Measurements from ENCODE around the gene SPRY4. TPM values are rescaled to one million over a fixed set of nuclear protein-coding genes. Genes with fewer than 3 reads are reported as not detected.
A peak's percentile ranks its signal among the peaks of the same experiment; 100 is the strongest.
"Not testable (repeated sequence)": the region's sequence is repeated elsewhere in the genome, so short reads cannot be mapped to it uniquely, and the experiment has no call there.

Gene SPRY4
- total RNA-seq, 1 experiment from 2014 or later = 3.7 TPM

DNA sequence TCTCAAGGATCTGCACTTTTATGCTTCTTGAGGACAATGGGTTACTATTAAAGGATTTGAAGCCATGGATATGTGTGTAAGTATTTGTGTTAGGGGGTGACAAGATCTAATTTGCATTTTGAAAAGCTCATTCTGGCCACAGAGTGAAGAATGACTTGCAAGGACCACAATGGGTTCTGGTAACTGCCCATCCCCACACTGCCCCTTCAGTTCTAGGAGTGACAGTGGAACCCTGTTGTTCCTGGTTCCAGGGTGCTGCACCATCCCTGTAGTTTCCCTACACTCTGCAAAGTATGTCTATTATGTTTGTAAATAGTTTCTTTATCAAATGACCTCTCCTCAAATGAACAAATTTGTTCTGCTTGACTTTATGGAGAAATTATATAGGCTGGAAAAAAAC is 9.7 kb upstream of the SPRY4 start:
- no peak for DNase-seq (ENCODE audit: low read depth)

DNA sequence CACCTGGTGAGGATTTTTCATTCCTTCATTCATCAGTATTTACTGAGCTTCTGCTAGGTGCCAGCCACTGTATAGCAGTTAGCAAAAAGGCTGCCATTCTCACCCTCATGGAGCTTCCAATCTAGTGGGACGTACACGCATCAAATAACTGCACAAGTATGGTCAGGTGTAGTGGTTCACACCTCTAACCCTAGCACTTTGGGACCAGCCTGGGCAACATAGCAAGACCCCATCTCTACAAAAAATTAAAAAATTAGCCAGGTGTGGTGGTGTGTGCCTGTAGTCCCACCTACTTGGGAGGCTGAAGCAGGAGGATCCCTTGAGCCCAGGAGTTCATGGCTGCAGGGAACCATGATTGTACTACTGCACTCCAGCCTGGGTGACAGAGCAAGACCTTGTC is 8.9 kb upstream of the SPRY4 start:
- not testable (repeated sequence) for DNase-seq (ENCODE audit: low read depth)

DNA sequence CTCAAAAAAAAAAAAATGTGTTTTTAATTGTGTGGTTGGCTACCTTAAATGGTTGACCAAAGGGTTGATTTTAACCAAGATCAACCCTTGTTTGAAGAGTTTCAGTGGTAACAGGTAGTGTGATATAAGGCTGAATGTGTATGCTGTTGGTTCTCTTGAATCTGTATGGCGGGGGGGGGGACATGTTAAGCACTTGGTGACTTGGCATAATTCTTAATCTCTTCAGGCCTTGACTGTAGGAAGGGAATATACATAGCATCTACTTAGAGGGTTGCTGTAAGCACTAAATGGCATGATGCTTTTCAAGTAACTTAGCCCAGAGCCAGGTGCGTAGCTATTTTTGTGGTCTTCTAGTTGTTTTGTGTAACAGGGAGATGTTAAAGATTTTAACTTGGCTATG is 5.6 kb upstream of the SPRY4 start:
- DNase-seq (ENCODE audit: low read depth) = no peak

DNA sequence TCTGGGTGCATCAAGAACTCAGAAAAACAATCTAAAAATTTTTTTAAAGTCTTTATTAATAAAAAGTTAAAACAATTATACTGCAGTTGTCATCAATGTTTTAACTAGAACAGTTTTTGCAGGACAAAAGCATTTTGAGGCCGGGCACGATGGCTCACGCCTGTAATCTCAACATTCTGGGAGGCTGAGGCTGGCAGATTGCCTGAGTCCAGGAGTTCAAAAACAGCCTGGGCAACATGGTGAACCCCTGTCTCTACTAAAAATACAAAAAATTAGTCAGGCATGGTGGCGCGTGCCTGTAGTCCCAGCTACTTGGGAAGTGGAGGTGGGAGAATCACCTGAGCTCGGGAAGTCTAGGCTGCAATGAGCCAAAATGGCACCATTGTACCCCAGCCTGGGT is 5.2 kb upstream of the SPRY4 start:
- no peak for DNase-seq (ENCODE audit: low read depth)

DNA sequence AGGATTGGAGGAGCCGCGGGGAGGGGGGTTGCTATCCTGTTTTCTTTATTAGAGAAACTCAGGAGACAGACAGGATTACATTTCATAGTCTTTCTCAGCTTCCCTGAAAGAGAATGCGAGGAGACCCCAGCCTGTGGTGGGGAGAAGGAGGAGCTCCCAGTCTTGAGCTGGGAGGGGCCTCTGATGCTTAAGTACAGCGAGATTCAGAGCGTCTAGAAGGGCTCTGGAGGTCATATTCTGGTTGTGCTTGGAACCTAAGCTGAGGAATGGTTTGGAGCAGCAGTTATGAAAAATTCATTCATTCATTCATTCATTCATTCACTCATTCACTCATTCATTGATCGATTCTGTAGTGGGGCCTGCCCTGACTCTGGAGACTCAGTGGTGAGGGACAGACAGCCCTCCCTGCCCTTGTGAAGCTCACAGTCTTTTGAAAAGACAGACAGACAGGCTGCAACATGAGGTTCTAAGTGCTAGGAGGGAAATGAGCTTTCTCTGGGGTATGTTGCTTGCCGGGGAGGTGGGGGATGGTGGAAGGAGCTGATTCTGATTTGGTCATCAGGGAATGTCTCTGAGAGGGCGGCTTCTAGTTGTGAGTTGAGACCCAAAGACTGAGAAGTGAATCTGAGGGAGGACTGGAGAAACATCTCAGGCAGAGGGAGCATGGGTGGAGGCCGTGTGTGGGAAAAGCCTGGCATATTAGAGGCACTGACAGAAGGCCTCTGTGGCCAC is 2.5 kb upstream of the SPRY4 start:
- peak; percentile 73 for DNase-seq (ENCODE audit: low read depth)

- DNase-seq (ENCODE audit: low read depth) = no peak
Observed at GRCh38 chr5:142326480-142326938, 1.7 kb upstream of the SPRY4 start.

DNA sequence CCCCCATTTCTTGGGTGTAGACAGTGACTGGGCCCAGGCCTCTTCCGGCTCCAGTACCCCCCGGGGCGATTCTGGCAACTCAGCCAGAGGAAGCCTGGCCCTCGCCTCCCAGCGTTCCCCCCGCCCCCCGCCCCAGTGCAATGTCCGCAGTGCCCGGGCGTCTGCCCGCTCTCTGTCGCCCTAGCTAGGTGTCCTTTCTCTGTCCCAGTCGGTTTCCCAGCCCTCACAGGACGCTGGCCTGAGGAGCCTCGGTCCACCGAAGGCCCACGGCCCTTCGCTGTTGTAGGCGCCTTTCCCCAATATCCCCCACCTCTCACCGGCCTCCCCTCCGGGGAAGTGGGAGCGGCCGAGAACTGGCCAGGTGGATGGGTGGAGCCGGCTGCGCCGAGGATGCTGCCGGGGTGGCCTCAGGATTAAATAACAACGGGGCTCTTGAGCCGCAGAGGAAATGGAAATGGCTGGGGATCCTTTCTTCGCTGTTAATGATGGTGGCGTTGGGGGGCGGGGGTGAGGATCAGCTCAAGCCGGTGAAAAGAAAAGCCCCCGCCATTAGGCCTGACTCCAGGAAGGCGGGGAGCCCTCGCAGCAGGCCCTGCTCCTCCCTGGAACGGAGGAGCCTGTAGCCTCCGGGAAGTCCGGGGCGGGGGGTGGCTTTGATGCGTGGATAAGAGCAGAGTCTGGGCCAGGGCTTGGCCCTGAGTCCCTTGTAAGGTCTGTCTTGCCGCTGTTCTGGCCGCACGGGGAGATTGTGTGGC is 1.1 kb upstream of the SPRY4 start:
- peak; percentile 92 for DNase-seq (ENCODE audit: low read depth)

DNA sequence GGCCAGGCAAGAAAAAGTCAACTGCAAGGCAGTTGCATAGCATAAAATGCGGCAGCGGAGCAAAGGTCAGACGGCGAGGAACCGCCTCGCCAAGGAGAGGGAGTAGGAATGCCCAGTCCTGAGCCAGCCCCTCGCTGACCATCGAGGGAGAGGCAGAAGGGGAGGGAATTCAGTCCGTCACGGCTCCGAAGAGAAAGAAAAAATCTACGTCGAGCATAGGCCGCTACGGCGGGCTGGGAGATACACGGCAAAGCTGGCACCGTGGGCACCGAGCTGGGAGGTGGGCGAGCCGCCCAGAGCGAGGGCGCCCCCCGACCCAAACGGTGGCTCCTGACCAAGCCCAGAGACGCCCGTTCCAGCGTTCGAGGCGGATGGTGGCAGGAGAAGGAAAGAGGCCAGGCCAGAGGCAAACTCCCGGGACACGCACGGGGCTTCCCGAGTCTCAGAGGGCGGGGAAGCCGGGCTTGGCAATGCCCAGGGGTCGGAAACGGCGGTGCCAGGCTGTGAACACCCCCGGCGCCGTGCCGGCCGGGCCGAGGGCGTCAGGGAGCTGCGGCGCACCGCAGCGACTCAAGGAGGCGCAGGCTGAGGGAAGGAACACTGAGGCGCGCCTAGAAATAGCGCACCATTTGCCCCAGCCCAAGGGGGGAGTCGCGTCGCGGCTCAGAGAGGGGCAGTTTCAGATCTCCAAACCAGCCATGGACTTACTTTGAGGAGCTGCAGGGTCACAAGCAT is 518 bp downstream of the SPRY4 start:
- DNase-seq (ENCODE audit: low read depth) = peak; percentile 38

DNA sequence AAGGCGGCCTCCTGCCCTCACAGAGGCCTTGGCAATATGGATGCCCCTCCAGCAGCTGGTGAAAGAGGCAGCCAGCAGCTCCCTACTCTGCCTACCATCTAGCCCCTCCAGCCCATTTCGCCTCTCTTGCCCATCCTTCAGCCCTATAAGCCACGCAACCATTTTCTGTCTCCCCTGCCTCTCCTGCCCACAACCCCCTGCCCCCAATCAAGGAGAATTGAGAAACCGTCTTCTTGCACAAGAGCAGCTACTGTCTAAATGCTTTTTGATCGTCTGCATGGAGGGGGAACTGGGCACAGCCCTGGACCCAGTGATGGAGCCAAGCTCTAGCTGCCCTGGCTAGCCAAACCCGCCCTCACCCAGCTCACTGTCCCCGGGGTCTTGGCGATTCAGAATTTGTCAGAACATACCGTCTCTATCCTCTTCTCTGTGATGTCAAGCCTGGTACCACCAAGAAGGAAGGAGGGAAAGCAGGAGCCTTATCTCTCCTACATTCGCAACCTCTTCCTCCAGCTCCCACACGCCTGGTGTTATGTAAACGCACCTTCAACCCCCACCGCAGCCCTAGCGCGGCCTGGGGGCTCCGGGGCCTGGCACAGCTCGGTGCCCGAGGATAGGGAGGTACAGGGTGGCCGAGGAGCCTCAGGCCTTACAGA is 1.2 kb downstream of the SPRY4 start:
- no peak for DNase-seq (ENCODE audit: low read depth)

DNA sequence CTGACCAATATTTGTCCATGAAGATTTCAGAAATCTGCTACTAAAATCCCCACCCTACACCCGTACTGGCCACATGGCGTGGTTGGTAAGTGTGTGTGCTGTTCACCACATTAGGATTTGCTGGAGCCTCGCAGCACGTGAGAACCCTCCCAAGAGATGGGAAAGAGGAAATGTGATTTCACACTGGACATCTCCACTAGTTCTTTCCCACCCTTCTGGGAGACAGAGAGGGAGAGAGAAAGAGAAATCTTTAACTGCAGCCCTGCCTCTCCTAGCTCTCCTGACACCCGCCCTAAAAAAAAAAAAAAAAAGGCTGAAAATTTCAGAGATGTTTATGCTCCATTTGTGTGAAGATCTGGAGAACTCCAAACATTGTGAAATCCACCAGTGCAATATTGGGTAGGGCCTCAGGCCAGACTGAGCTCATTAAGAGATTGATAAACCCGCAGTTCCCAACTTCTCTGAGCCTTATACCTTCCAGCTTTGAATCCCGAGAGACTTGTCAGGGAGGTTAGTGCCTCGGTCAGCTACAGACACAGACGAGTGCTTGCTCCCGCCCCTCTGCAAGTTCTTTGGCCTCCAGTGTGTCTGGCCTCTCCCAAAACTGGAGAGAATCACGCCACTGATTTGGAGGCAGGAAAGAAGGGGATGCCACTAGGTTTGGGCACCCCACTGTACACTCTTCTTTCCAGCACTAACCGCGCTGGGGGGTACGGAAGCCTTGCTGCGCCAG is 1.9 kb downstream of the SPRY4 start:
- DNase-seq (ENCODE audit: low read depth) = peak; percentile 50

DNA sequence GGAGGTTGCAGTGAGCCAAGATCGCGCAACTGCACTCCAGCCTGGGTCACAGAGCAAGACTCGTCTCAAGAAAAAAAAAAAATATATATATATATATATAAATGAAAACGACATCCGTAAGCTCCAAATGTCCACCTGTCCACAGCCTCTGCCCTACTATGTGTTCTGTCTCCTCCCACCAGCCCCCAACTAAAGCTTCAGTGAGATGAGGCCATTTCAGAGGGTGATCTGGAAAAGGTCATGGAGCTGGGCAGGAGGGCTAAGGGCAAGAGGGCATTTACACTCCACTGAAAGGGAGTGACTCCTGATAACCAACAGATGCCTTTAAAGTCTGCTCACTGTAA is 2.4 kb downstream of the SPRY4 start:
- no peak for DNase-seq (ENCODE audit: low read depth)

GRCh38 chr5:142320851-142321560 is 3.8 kb downstream of the SPRY4 start:
- DNase-seq (ENCODE audit: low read depth) = no peak

DNA sequence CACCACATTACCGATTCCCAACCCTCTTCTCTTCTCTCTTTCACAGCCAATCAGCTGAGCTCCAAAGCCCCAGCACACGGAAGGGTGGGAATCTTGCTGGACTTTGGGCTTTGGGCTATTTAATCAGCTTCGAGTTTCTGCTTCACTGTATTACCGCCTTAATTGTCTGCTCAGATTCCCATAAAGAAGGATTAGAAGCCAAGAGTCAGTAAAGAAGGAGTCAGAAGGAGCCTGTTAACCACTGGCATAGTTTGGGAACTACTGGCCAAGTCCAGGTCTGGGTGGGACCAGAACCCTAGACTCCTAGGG is 4.4 kb downstream of the SPRY4 start:
- no peak for DNase-seq (ENCODE audit: low read depth)

GRCh38 chr5:142319560-142320429 is 5.0 kb downstream of the SPRY4 start:
- no peak for DNase-seq (ENCODE audit: low read depth)

GRCh38 chr5:142319105-142319504 is 5.7 kb downstream of the SPRY4 start:
- no peak for DNase-seq (ENCODE audit: low read depth)

- DNase-seq (ENCODE audit: low read depth) = no peak
Observed at GRCh38 chr5:142317753-142318152, 7.1 kb downstream of the SPRY4 start.

DNA sequence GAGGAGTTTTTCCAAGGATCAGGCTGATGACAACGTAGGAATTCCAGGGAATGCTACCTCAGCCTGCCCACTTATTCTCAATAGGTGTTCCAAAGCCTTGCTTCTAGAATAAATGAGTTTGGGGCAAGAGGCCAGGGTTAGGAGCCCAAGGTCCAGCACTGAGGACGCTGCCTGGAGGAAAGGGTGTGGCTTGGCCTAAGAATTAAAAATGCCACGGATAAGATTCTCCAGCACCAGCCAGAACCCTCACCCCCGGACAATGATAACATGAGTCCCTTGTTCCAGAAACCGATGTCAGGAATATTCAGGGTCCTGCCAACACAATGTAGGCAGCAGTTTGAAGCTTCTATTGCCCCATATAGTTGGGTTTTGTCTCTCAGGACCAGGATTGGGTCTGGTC is 7.6 kb downstream of the SPRY4 start:
- DNase-seq (ENCODE audit: low read depth) = no peak

GRCh38 chr5:142316681-142317080 is 8.1 kb downstream of the SPRY4 start:
- DNase-seq (ENCODE audit: low read depth) = no peak

GRCh38 chr5:142316051-142316450 is 8.8 kb downstream of the SPRY4 start:
- DNase-seq (ENCODE audit: low read depth) = peak; percentile 50

Measured in Daoy (cell line).